ENCODE data around the gene CEP112.

DNA sequence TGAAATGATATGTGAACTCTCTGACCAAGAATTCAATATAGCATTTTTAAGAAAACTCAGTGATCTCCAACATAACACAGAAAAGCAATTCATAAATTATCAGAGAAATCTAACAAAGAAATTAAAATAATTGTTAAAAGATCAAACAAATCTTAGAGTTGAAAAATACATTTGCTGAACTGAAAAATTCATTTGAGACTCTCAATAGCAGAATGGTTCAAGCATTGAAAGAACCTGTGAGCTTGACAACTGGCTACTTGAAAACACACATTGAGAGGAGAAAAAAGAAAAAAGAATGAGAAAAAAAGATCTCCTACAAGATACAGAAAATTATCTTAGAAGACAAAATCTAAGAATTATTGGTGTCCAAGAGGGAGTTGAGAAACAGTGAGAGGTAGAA is 203.5 kb downstream of the CEP112 start:
- TF ChIP-seq, protein P1, sequence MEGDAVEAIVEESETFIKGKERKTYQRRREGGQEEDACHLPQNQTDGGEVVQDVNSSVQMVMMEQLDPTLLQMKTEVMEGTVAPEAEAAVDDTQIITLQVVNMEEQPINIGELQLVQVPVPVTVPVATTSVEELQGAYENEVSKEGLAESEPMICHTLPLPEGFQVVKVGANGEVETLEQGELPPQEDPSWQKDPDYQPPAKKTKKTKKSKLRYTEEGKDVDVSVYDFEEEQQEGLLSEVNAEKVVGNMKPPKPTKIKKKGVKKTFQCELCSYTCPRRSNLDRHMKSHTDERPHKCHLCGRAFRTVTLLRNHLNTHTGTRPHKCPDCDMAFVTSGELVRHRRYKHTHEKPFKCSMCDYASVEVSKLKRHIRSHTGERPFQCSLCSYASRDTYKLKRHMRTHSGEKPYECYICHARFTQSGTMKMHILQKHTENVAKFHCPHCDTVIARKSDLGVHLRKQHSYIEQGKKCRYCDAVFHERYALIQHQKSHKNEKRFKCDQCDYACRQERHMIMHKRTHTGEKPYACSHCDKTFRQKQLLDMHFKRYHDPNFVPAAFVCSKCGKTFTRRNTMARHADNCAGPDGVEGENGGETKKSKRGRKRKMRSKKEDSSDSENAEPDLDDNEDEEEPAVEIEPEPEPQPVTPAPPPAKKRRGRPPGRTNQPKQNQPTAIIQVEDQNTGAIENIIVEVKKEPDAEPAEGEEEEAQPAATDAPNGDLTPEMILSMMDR (IDR thresholded peaks at IDR 0.05; ENCODE audit: low read depth, low read length) = no peak
- TF ChIP-seq, protein P2, sequence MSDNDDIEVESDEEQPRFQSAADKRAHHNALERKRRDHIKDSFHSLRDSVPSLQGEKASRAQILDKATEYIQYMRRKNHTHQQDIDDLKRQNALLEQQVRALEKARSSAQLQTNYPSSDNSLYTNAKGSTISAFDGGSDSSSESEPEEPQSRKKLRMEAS (IDR thresholded peaks at IDR 0.05; ENCODE audit: low read depth, low read length) = no peak

Measured in NB4 (cell line).